GM18502 (cell line): ENCODE measurements around the gene LGALS7.

Source experiments
- ATAC-seq: cut with Tn5 transposase; IDR thresholded peaks from one replicate; pipeline ENCODE4 v1.9.1; 2021; ENCODE audit warnings: mild to moderate bottlenecking; ENCODE audit not compliant: unreplicated experiment, poor library complexity

LGALS7 gene

GRCh38 chr19:38742296-38742695 lies 31.0 kb downstream of the LGALS7 start:
- no peak for ATAC-seq

- ATAC-seq = no peak
Measured at GRCh38 chr19:38741670-38742069, 31.6 kb downstream of the LGALS7 start.

GRCh38 chr19:38740932-38741331 lies 32.4 kb downstream of the LGALS7 start:
- no peak for ATAC-seq

GRCh38 chr19:38740257-38740592 lies 33.1 kb downstream of the LGALS7 start:
- no peak for ATAC-seq

- no peak for ATAC-seq
Measured at GRCh38 chr19:38739440-38740256, 33.7 kb downstream of the LGALS7 start.

GRCh38 chr19:38737921-38738737 lies 35.2 kb downstream of the LGALS7 start:
- no peak for ATAC-seq

- no peak for ATAC-seq
Measured at GRCh38 chr19:38737281-38737865, 35.9 kb downstream of the LGALS7 start.

GRCh38 chr19:38736413-38737280 lies 36.7 kb downstream of the LGALS7 start:
- ATAC-seq = no peak

- ATAC-seq = no peak
Measured at GRCh38 chr19:38736036-38736412, 37.3 kb downstream of the LGALS7 start.

- no peak for ATAC-seq
Measured at GRCh38 chr19:38735257-38735686, 38.0 kb downstream of the LGALS7 start.

- ATAC-seq = no peak
Measured at GRCh38 chr19:38734426-38735256, 38.7 kb downstream of the LGALS7 start.

- no peak for ATAC-seq
Measured at GRCh38 chr19:38734176-38734425, 39.2 kb downstream of the LGALS7 start.

GRCh38 chr19:38733493-38734175 lies 39.7 kb downstream of the LGALS7 start:
- ATAC-seq = no peak

GRCh38 chr19:38733241-38733492 lies 40.1 kb downstream of the LGALS7 start:
- no peak for ATAC-seq

GRCh38 chr19:38731654-38732301 lies 41.5 kb downstream of the LGALS7 start:
- no peak for ATAC-seq

GRCh38 chr19:38730731-38731589 lies 42.4 kb downstream of the LGALS7 start:
- no peak for ATAC-seq

- ATAC-seq = no peak
Measured at GRCh38 chr19:38730470-38730730, 42.9 kb downstream of the LGALS7 start.
